Inflammatory macrophage treated with lipopolysaccharide for 1 hour (primary cell): ENCODE results near the gene UNC13C.

Experiments
- DNase-seq, 2 donors: peaks; one replicate each; pipeline ENCODE4 v3.0.0-alpha.2; 2020 to 2022

Gene UNC13C

GRCh38 chr15:54575586-54575985 lies 597.3 kb downstream of the UNC13C start:
- DNase-seq = no peak

GRCh38 chr15:54576298-54576935 lies 598.2 kb downstream of the UNC13C start:
- no peak for DNase-seq

GRCh38 chr15:54577476-54578250 lies 599.4 kb downstream of the UNC13C start:
- DNase-seq = no peak

- no peak for DNase-seq
Observed at GRCh38 chr15:54579855-54580254, 601.6 kb downstream of the UNC13C start.

- no peak for DNase-seq
Observed at GRCh38 chr15:54580643-54581042, 602.4 kb downstream of the UNC13C start.

GRCh38 chr15:54582863-54583643 lies 604.8 kb downstream of the UNC13C start:
- no peak for DNase-seq

GRCh38 chr15:54585063-54585462 lies 606.8 kb downstream of the UNC13C start:
- no peak for DNase-seq

- DNase-seq = no peak
Observed at GRCh38 chr15:54594115-54594514, 615.9 kb downstream of the UNC13C start.

GRCh38 chr15:54599386-54599785 lies 621.1 kb downstream of the UNC13C start:
- DNase-seq = no peak

- no peak for DNase-seq
Observed at GRCh38 chr15:54605043-54605442, 626.8 kb downstream of the UNC13C start.

- DNase-seq = no peak
Observed at GRCh38 chr15:54605556-54605955, 627.3 kb downstream of the UNC13C start.

- no peak for DNase-seq
Observed at GRCh38 chr15:54608876-54609835, 630.9 kb downstream of the UNC13C start.

GRCh38 chr15:54618120-54618519 lies 639.9 kb downstream of the UNC13C start:
- DNase-seq = no peak

- no peak for DNase-seq
Observed at GRCh38 chr15:54619180-54619579, 640.9 kb downstream of the UNC13C start.

GRCh38 chr15:54620916-54621315 lies 642.7 kb downstream of the UNC13C start:
- DNase-seq = no peak

- no peak for DNase-seq
Observed at GRCh38 chr15:54636147-54636546, 657.9 kb downstream of the UNC13C start.

- DNase-seq = peak; percentile 16 to 51
Observed at GRCh38 chr15:54638666-54639065, 660.4 kb downstream of the UNC13C start.

GRCh38 chr15:54640873-54641272 lies 662.6 kb downstream of the UNC13C start:
- DNase-seq = no peak

- DNase-seq = no peak
Observed at GRCh38 chr15:54644796-54645195, 666.6 kb downstream of the UNC13C start.

- DNase-seq = no peak
Observed at GRCh38 chr15:54659646-54660045, 681.4 kb downstream of the UNC13C start.

GRCh38 chr15:54660356-54660755 lies 682.1 kb downstream of the UNC13C start:
- DNase-seq = no peak

GRCh38 chr15:54675241-54675640 lies 697.0 kb downstream of the UNC13C start:
- no peak for DNase-seq

- peak; percentile 4 to 5 for DNase-seq
Observed at GRCh38 chr15:54681584-54681983, 703.3 kb downstream of the UNC13C start.
